Left renal cortex interstitium (tissue), 4 donors: ENCODE data around the gene SPI1. TPM values are rescaled to one million over a fixed set of nuclear protein-coding genes. Genes with fewer than 3 reads are reported as not detected.

ENCODE experiments used
- DNase-seq, 4 donors: peaks; one replicate each; pipeline ENCODE4 v3.0.0-alpha.2; 2013; ENCODE audit warnings: low read depth in 4 of 4, low spot score in 2 of 4, missing footprints in 1 of 4
- polyA plus RNA-seq, 4 donors: library from polyadenylated mRNA; unstranded; fragments of 120-200 nt; gene quantifications; one replicate each; pipeline ENCODE4 v1.2.1, GENCODE V29; 2013; ENCODE audit not compliant: insufficient read length in 4 of 4

SPI1 gene
- polyA plus RNA-seq, 4 donors, result 3.0 to 6.7 (median 4.8) TPM

- DNase-seq, result no peak
Measured at GRCh38 chr11:47389577-47390421, 11.5 kb upstream of the SPI1 start.

DNA sequence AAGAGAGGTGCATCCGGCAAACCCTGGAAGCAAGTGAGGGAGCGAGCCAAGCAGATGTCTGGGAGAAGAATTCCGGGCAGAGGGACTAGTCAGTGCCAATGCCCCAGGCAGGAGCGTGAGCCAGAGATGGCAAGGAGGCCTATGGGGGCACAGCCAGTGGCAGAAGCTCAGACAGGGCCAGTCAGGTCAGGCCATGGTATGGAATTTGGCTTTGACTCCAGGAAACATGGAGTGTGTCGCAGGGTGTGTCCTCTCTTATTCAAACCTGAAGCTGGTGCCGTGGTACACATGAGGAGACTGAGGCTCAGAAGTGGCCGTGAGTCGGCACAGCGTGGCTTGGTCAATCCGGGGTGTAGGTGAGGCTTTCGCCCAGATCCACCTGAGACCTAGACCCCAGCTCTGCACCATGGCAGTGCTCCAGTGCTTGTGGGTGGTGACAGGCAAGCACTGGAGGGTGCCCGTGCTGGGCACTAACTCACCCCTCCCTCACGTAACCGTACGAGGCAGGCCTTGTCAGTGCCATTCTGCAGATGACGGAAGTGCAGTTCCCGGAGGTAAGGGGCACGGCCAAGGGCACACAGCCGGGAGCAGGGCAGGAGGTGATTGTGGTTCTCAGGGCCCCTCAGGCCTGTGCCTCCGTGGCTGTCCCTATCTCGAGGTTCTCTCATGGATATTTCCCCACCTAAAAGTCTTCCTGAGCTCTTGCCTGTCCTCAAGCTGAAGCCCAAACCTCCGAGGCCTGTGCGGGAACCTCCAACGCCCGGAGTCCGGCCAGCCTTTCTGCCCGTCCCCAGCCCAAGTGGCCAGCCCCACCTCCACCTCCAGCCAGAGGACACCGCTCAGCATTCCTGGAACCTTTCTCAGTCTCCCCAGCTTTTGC, 10.6 kb upstream of the SPI1 start:
- no peak for DNase-seq

GRCh38 chr11:47387944-47388696, 9.8 kb upstream of the SPI1 start:
- no peak for DNase-seq

GRCh38 chr11:47384498-47384897, 6.2 kb upstream of the SPI1 start:
- no peak for DNase-seq

DNA sequence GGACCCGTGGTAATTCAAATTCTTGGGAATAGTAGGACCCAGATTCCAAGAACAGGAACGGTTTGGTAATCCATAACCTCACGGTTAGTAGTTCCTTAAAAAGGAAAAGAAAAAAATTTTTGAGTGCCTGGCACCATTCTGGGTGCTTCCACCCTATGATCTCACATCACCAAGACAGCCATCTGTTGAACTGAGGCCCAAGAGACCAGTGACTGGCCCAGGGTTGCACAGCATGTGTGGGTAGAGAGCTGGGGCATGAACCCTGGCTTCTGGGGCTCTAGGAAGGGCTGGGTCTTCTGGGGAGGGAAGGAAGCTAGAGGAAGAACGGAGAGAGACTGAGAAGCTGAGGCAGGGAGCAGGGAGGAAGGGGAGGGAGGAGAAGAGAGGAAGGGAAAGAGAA, 4.7 kb upstream of the SPI1 start:
- DNase-seq, result no peak

GRCh38 chr11:47380078-47380477, 1.7 kb upstream of the SPI1 start:
- DNase-seq, result no peak

- no peak for DNase-seq
Measured at GRCh38 chr11:47379317-47379716, 970 bp upstream of the SPI1 start.

DNA sequence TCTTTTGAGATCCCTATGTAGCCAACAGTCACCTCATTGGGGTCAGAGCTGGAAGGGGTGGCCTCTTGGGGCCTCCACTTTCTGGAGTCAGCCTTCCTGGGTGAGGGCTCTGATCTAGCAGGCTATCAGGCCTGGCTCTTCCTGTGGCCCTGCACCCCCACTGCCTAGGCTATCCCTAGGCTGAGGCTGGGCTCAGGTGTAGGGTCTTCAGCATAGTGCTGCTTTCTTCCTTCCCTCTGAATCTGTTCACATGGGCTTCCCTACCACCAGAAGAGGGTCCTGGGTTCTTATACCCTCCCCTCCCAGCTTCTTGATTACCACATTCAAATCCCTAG, 456 bp upstream of the SPI1 start:
- no peak for DNase-seq

- DNase-seq, result no peak
Measured at GRCh38 chr11:47377571-47378009, 757 bp downstream of the SPI1 start.

- no peak for DNase-seq
Measured at GRCh38 chr11:47376525-47377371, 1.6 kb downstream of the SPI1 start.

DNA sequence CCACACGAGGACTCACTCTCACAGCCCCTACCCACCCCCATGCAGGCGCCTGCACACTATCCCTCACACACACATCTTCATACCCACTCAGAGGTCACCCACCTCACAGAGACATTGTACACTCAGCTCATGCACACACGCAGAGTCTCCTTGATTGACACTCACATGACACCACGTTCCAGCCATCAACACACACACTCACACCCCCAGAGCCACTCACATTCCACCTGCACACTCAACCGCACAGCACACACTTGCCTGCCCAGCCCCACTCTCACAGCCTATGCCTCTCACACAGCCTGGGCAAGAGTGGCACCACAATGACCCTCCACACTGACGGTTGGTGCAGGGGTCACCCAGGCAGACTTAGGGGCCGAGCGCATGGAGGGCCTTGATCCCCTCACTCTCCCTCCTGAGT, 2.2 kb downstream of the SPI1 start:
- DNase-seq, result no peak

DNA sequence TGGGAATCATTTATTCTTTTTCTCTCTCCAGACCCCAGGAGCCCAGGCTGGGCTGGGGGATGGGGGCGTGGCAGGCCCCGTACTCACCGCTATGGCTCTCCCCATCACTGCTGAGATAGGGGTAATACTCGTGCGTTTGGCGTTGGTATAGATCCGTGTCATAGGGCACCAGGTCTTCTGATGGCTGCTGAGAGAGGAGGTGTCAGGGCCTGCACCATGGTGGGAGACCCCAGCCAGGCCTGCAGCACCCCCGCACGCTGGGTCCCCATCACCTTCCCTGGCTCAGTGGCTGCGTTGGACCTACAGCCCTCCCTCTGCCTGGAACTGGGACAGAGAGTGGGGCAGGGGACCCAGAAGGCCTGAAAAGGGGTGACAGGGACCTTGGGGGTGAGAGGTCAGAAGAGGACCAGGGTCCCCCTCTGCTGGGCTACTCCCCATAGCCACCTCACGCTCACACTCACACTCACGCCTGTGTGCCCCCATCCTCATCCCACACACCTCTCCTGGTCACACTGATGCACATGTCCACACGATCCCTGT, 2.7 kb downstream of the SPI1 start:
- DNase-seq, result no peak

DNA sequence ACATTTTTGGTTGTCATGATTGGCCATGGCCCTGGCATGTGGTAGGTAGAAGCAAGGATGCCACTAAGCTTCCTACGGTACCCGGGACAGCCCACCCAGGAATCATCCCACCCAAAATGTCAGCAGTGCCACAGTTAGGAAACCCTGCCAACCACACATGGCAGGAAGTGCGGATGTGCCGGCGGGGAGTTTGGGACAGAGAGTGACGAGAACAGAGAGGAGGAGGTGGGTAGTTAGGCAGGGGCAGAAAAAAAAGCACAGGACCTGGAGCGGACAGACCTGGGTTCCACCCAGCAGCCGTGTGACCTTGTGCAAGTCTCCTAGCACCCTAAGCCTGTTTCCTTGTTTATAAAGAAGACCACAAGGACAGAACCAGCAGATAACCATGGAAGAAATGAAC, 3.3 kb downstream of the SPI1 start:
- DNase-seq, result no peak

DNA sequence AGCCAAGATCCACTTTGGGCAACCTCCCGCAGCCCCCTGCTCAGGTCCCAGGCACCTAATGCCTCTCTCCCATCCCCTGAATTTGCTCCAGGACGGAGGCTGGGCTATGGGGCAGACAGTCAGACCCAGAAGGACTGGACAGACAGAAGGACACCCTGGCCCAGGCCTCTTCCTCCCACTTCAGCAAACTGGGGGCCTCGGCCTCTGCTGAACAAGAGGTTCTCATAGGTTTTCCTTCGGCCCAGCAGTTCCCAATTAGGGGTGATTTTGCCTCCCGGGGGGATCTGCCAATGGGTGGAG, 3.7 kb downstream of the SPI1 start:
- DNase-seq, result no peak

DNA sequence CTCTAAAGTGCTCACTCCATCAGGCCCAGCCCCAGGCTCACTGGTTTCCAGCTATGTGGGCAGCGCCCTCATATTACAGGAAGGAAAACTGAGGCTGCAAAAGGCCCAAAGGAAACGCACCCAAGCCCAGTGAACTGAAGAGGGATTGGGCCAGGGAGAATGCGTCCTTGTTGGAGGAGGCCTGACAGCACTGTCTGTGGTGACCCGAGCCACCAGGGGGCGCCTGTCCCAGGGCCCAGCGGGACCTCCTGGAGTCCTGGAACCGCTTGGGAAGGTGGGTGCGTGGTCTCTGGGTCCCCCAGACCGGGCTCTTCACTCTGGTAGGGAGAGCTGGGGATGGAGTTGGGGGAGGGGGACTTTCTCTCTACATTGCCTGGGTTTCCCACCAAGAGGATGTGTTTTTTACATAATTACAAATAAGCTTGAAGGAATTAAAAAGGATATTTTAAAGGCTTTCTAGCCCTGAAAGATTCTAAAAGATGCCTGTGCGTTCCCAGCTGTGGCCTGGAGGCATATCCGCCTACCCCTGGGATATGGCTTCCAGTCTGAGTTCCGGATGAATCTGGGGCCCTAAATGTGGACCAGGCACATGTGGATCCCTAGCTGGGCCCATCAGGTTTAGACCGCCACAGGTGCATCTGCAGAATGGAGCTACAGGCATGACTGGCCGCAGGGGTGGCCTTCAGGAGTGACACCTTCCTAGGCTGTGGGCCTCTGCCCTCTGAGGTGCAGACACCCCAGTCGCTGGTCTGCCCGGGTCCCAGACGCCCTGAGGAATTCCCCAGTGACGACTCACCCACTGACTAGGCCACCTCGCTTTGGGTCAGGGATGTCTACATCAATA, 4.2 kb downstream of the SPI1 start:
- peak in 2 of 4 donors; percentile 39 to 46 for DNase-seq

DNA sequence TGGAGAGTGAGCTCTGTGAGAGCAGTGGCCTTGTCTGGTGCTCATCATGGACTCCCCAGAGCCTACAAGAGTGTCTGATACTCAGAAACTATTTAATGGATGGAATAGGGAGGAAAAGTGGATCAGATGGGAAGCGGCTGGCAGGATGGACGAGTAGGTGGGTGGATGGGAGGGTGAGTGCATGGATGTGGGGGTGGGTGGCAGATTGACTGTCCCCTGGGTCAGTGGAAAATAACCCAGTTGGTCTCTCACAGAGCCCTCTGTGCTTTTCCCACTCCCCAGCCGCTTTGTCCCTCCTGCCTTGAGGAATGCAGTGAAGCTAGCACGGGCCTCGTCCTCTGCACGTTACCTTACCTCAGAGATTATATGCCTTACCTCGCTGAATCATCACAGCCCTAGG, 5.9 kb downstream of the SPI1 start:
- DNase-seq, result no peak

DNA sequence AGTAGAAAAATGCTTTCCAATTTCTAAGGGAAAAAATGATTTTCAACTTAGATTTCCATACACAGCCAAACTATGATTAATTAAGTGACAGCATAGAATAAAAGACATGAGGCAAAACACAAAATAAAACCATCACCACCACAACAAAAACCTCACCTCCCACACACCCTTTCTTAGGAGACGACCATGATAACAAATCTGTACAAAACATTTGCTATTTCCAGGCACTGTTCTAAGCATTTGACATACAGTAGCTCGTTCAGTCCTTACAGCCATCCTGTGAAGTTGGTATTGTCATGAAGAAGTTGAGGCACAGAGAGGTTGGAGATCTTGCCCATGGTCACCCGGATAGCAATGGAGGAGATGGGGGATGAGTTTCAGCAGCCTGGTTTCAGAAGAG, 8.7 kb downstream of the SPI1 start:
- DNase-seq, result no peak

DNA sequence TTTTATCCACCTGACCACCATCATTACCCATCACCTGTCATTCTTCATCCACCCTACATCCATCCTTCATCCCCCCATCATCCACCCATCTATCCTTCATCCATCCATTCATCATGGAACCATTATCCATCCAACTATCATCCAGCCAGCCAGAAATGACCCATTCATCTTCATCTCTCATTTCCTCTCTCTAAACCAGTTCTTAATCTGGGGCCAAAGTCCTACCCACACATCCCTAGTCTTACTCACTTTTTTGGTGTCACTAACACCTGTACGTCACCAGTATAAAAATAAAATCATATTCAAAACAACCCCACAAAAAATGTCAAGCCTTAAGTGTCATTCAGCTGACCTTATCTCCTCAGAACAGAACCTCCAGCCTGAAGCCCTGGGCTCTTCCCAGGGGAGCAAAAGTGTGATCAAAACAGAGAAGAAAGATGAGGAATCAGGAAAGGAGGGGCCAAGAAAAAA, 12.3 kb downstream of the SPI1 start:
- DNase-seq, result no peak

DNA sequence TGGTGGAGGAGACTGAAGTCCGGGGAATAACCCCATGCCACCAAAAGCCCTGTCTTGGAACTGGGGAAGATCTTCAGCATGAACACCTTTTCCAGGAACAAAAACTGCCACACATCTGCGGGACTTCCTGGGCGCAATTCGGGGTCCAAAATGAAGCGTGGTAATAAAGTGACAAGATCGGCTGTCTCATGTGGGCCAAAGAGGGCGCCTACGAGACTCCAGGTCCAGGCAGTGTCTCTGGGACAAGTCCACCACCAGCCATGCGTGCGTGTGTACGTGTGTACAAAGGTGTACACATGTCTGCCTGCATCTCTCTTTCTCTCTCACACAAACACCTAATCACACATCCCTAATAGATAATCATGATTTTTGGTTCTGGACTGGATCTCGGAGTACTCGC, 16.9 kb downstream of the SPI1 start:
- no peak for DNase-seq
